Stimulated activated CD4-positive, alpha-beta T cell treated with anti-CD3 and anti-CD28 coated beads, Interleukin-1b, Interleukin-23, amount 100 ng/mL, for 48 hours (primary cell): ENCODE measurements around the gene EPN1.

ENCODE experiments used
- DNase-seq: peaks from one replicate; pipeline ENCODE4 v3.0.0-alpha.2; 2020

EPN1 gene

GRCh38 chr19:55646889-55647731, 27.9 kb upstream of the EPN1 start:
- no peak for DNase-seq

DNA sequence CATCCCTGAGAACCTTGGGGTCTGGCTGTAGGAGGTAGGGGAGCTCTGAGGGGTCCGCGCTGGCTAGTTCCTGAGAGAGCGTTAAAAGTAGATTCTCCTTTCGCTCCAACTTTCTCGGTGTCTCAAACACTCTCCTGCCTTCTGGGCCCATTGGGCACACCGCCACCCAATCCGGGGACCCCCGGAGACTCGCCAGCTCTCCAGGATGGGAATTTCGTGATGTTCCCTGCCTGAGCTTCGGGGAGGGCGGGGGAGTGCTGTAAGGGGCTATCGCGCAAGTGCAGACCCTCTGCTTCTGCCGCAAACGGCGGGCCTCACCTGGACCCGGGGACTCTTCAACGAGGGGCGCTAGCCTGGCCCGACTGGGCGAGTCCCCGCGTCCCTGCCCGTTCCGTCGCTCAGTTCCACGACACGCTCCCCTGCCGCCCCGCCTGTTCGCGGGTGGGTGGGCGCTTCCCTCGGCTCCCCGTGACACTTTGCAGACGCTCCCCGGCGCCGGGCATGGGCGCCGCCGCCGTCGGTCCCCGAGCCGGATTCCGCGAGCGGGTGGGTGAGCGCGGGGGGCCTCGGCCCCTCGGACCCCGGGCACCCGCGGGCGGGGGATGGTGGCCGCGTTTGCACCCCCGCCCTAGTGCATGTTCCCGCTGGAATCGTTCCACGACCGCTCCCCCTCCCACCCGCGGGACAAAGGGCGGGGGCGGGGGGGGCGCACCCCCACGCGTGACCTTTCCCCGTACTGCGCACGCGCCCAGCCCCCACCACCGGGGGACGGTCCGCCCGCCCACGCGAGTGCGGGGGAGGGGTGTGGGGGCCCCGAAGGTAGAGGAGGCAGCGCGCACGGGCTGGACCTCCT, 27.1 kb upstream of the EPN1 start, which contains the start of gene CCDC106:
Gene CCDC106, plus strand, starts transcription at position 481 of the 853 bp plus-strand sequence. CDS start 835 bp downstream, outside the sequence.
- DNase-seq: no peak

- DNase-seq: no peak
These were observed 26.3 kb upstream of the EPN1 start for GRCh38 chr19:55648585-55649267.

GRCh38 chr19:55649268-55650125, 25.5 kb upstream of the EPN1 start:
- no peak for DNase-seq

DNA sequence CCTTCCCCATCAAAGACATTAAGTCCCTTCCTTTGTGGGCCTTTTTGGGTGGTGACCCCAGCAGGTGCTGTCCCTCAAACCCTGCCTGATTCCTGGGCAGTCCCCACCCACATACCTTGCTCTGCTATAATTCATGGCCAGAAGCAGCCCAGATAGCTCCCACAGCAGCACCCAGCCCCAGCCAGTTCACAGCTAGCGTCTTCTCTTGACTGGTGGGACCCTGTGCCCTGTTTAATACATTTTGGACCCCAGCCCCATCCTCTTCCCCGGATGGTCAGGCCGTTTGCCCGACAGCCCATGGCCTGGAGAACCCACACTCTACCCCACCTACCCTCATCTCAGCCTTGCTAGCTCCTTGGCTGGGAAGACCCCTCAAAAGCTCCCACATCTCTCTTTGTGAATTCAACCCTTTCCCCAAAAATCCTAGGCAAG, 24.9 kb upstream of the EPN1 start:
- DNase-seq: no peak

DNA sequence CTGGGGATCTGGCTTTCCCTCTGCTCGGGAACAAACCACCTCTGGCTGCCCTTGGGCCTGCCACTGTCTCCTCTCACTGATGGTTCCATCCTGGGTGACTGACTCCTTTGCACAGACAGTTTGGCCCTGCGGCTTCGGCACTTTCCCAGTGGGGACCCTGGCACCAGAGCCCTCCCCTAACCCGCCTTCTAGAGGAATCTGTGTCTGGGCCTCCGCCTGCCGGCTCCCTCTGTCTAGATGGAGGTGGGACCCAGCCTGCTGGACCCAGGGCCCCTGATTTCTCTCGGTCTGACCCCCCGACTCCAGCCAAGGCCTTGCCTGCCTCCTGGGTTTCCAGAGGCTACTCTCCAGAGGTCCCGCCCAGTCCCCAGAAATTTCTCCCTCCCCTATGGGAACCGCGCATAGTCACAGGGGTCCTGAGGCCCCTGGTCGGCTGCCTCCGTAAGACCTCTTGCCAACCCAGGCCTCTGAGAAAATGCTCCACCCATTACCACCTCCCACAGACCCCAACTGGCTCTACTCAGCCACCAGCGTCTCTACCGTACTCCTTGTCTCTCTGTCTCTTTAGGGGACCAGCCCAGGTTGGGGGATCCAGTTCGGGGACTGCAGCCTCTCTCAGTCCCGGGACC, 24.3 kb upstream of the EPN1 start:
- DNase-seq: no peak

- DNase-seq: no peak
These were observed 23.8 kb upstream of the EPN1 start for GRCh38 chr19:55651236-55651635.

DNA sequence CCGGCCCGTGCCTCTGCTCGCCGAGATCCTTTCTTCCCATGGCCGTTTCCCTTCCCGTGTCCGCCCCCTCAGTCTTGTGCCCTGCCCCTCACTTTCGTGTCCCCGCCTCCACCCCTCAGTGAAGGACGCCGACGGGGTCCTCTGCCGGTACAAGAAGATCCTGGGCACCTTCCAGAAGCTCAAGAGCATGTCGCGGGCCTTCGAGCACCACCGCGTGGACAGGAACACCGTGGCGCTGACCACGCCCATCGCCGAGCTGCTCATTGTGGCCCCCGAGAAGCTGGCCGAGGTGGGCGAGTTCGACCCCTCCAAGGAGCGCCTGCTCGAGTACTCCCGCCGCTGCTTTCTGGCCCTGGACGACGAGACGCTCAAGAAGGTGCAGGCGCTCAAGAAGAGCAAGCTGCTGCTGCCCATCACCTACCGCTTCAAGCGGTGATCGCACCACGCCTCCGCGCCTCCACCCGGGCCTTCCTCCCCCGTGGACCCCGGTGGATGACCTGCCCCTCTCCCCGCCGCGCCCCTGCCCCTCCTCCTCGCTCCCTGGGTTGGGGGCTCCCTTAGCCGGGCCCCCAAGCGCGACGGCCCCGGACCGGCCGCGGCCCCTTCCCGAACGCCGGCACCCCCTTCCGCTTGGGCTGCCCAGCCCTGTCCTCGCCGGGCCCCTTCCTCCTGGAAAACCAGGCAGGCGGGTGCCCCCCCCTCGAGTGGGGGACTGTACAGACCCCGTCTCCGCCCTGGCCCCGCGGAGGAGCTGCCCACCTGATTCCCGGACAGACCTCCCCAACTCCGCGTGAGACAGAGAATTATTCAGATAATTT, 22.5 kb upstream of the EPN1 start:
- DNase-seq: no peak

- DNase-seq: peak; percentile 96
These were observed 21.2 kb upstream of the EPN1 start for GRCh38 chr19:55653651-55654322.

DNA sequence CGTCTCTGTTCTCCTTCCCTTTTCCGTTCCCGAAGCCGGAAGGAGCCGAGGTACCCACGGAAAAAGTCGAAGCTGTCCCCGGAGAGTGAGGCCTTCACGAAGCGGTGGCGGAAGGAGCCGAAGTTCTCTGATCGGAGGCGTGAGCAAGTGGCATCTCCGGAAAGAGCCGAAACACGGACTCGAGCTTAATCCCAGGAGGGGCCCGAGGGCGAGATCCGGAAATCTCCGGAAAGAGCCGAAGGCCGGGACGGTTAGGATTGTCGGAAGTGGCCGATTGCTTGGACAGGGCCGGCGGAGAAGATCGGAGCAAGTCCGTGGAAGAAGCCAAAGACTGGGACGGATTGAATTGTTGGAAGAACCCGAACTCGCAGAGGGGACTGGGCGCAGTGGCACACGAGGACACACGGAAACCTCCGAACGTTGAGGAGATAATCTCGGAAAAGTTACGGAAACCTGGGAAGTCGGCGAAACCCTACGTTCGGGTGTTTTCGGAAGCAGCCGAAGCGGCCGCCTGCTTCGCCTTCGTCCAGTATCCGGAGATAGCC, 20.6 kb upstream of the EPN1 start:
- DNase-seq: peak; percentile 99

- peak; percentile 96 for DNase-seq
These were observed 20.0 kb upstream of the EPN1 start, which contains the start of gene U2AF2 for GRCh38 chr19:55654868-55655647. Gene U2AF2, plus strand, starts transcription at chr19:55655035. Its CDS starts 70 bp downstream, at chr19:55655105.

GRCh38 chr19:55655648-55656040, 19.4 kb upstream of the EPN1 start:
- no peak for DNase-seq

GRCh38 chr19:55656552-55656951, 18.5 kb upstream of the EPN1 start:
- no peak for DNase-seq

DNA sequence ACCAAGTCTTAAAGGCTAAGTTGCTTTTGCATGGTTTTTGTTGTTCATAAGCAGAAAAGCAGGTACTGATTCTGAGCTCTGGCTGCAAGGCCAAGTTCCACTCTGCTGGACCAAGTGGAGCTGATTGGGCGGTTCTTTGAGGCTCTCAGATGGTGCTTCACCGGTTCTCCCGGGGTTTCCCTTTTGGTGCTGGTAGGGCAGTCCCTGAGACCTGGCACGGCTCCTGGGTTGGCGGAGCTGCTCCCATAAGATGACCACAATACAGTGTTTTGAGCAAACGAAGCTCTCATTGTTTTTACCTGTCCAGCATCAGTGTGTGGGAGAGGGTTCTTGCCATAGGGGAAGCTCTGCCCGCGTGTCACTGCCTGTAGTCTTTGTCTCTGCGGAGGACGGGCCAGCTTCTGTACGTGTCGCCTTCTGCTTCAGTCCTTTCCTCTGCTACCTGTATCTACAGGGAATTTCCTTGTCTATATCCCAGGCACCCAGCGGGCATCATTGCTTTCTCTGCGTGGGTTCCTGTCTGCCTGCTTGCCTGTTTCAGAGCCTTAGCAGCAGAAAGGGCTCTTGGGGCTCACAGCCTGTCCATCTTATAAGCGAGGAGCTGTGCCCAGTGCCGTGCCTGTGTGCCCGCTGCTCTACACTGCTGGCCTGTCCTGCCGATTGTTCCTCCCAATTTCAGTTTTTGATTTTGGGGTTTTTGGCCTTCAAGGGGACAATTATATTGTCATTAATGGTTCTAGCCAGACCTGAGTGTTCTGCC, 17.9 kb upstream of the EPN1 start:
- no peak for DNase-seq

GRCh38 chr19:55658846-55659459, 16.1 kb upstream of the EPN1 start:
- no peak for DNase-seq

DNA sequence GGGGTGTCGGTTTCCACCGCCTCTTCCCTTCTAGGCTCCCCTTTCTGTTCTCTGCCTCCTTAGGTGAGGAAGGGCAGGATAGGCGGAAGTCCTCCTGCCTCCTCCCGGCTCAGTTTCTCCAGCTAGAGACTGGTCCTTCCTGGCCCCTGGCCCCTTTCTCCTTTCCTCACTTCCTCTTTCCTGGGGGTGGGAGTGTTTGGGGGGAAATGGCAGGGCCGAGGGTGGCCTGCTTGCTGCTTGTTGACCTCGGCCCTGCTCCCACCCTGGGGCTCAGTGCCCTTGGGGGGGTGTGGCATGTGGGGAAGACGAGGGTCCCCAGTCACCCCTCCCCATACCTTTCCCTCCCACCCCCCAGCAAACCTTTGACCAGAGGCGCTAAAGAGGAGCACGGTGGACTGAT, 15.2 kb upstream of the EPN1 start:
- no peak for DNase-seq

- no peak for DNase-seq
These were observed 14.6 kb upstream of the EPN1 start for GRCh38 chr19:55660404-55660803.

- no peak for DNase-seq
These were observed 14.0 kb upstream of the EPN1 start for GRCh38 chr19:55660991-55661390.
